ENCODE measurements around the gene LMAN1L.
A peak's percentile ranks its signal among the peaks of the same experiment; 100 is the strongest.

The LMAN1L gene

GRCh38 chr15:74850393-74850792 is 37.8 kb downstream of the LMAN1L start:
- Histone ChIP-seq H4K91ac (ENCODE audit: low read depth, low read length, poor library complexity) (no peak overlapping the region), H3K79me1 (ENCODE audit: low read depth, low read length) (no peaks in the 10 kb centered on the region), H4K8ac (ENCODE audit: low read depth, low read length) (no peak overlapping the region), H3K14ac (ENCODE audit: low read length) (no peak overlapping the region), H3K9me3 (replicated peaks in 1 of 2; ENCODE audit: control insufficient read depth in 2 of 2, insufficient read depth in 1 of 2, low read depth in 1 of 2, low read length in 2 of 2) (no peaks in the 10 kb centered on the region), H2AFZ (ENCODE audit: low read length) (no peak overlapping the region), H3K27me3 (ENCODE audit: control insufficient read depth in 3 of 3, insufficient read depth in 3 of 3, low read depth in 1 of 3, low read length in 3 of 3) (no peaks in the 10 kb centered on the region), H3K4me1 (ENCODE audit: control insufficient read depth in 2 of 2, insufficient read depth in 1 of 2, low read depth in 1 of 2, low read length in 2 of 2) (no peaks in the 10 kb centered on the region), H2BK15ac (ENCODE audit: low read length) (no peak overlapping the region), H3K4me2 (ENCODE audit: insufficient read depth, low read length, poor library complexity, severe bottlenecking) (no peak overlapping the region), H2AK5ac (ENCODE audit: low read depth, low read length) (no peak overlapping the region), H3K36me3 (replicated peaks in 1 of 2; ENCODE audit: control insufficient read depth in 2 of 2, insufficient read depth in 2 of 2, low read length in 2 of 2) (peaks cover 45 to 79% of the 10 kb centered on the region in 2 donors), H2BK120ac (ENCODE audit: low read depth, low read length) (no peak overlapping the region), H3K4me3 (ENCODE audit: low read length in 2 of 2) (no peak overlapping the region), H3K18ac (ENCODE audit: low read length) (no peak overlapping the region), H2BK12ac (ENCODE audit: low read length) (no peak overlapping the region), H3K4ac (ENCODE audit: low read length) (no peak overlapping the region), H3K9ac (ENCODE audit: low read depth, low read length, poor library complexity) (no peak overlapping the region), H3K27ac (replicated peaks; ENCODE audit: low read length) (no peak overlapping the region), H3K23ac (ENCODE audit: low read depth, low read length, poor library complexity) (no peak overlapping the region), H2BK5ac (ENCODE audit: low read length) (no peak overlapping the region)
- WGBS, 2 donors (ENCODE audit: extremely low coverage in 2 of 2, insufficient read length in 2 of 2, insufficient replicate concordance in 1 of 2), result no CpG with 5 or more reads among the region's 4 CpGs
- no peak for DNase-seq (ENCODE audit: low spot score)

- Histone ChIP-seq H3K14ac (ENCODE audit: low read length) (no peak overlapping the region), H3K23ac (ENCODE audit: low read depth, low read length, poor library complexity) (no peak overlapping the region), H3K79me1 (ENCODE audit: low read depth, low read length) (no peaks in the 10 kb centered on the region), H2BK120ac (ENCODE audit: low read depth, low read length) (no peak overlapping the region), H3K36me3 (replicated peaks in 1 of 2; ENCODE audit: control insufficient read depth in 2 of 2, insufficient read depth in 2 of 2, low read length in 2 of 2) (peaks cover 43 to 74% of the 10 kb centered on the region in 2 donors), H3K9ac (ENCODE audit: low read depth, low read length, poor library complexity) (no peak overlapping the region), H3K4me2 (ENCODE audit: insufficient read depth, low read length, poor library complexity, severe bottlenecking) (no peak overlapping the region), H3K4me3 (ENCODE audit: low read length in 2 of 2) (no peak overlapping the region), H3K4ac (ENCODE audit: low read length) (no peak overlapping the region), H3K27ac (replicated peaks; ENCODE audit: low read length) (no peak overlapping the region), H2AFZ (ENCODE audit: low read length) (no peak overlapping the region), H2AK5ac (ENCODE audit: low read depth, low read length) (no peak overlapping the region), H3K18ac (ENCODE audit: low read length) (no peak overlapping the region), H4K8ac (ENCODE audit: low read depth, low read length) (no peak overlapping the region), H3K27me3 (ENCODE audit: control insufficient read depth in 3 of 3, insufficient read depth in 3 of 3, low read depth in 1 of 3, low read length in 3 of 3) (no peaks in the 10 kb centered on the region), H2BK12ac (ENCODE audit: low read length) (no peak overlapping the region), H3K4me1 (ENCODE audit: control insufficient read depth in 2 of 2, insufficient read depth in 1 of 2, low read depth in 1 of 2, low read length in 2 of 2) (no peaks in the 10 kb centered on the region), H3K9me3 (replicated peaks in 1 of 2; ENCODE audit: control insufficient read depth in 2 of 2, insufficient read depth in 1 of 2, low read depth in 1 of 2, low read length in 2 of 2) (no peaks in the 10 kb centered on the region), H2BK5ac (ENCODE audit: low read length) (peak overlapping the region; percentile 43), H4K91ac (ENCODE audit: low read depth, low read length, poor library complexity) (no peak overlapping the region), H2BK15ac (ENCODE audit: low read length) (no peak overlapping the region)
- WGBS, 2 donors (ENCODE audit: extremely low coverage in 2 of 2, insufficient read length in 2 of 2, insufficient replicate concordance in 1 of 2), result no CpG with 5 or more reads among the region's 7 CpGs
- DNase-seq (ENCODE audit: low spot score), result no peak
These were observed 39.3 kb downstream of the LMAN1L start for GRCh38 chr15:74851960-74852359.

- no peak overlapping the region for H3K4ac ChIP-seq (ENCODE audit: low read length)
These were observed 41.9 kb downstream of the LMAN1L start for GRCh38 chr15:74854453-74855022.

GRCh38 chr15:74855857-74856256 is 43.2 kb downstream of the LMAN1L start:
- Histone ChIP-seq H2AK5ac (ENCODE audit: low read depth, low read length) (no peak overlapping the region), H2BK12ac (ENCODE audit: low read length) (no peak overlapping the region), H3K4me3 (ENCODE audit: low read length in 2 of 2) (no peak overlapping the region), H3K4me1 (ENCODE audit: control insufficient read depth in 2 of 2, insufficient read depth in 1 of 2, low read depth in 1 of 2, low read length in 2 of 2) (no peaks in the 10 kb centered on the region), H2AFZ (ENCODE audit: low read length) (no peak overlapping the region), H4K8ac (ENCODE audit: low read depth, low read length) (no peak overlapping the region), H3K27ac (replicated peaks; ENCODE audit: low read length) (no peak overlapping the region), H2BK15ac (ENCODE audit: low read length) (no peak overlapping the region), H3K14ac (ENCODE audit: low read length) (no peak overlapping the region), H3K23ac (ENCODE audit: low read depth, low read length, poor library complexity) (no peak overlapping the region), H2BK5ac (ENCODE audit: low read length) (no peak overlapping the region), H2BK120ac (ENCODE audit: low read depth, low read length) (no peak overlapping the region), H3K4ac (ENCODE audit: low read length) (no peak overlapping the region), H3K79me1 (ENCODE audit: low read depth, low read length) (no peaks in the 10 kb centered on the region), H3K4me2 (ENCODE audit: insufficient read depth, low read length, poor library complexity, severe bottlenecking) (no peak overlapping the region), H4K91ac (ENCODE audit: low read depth, low read length, poor library complexity) (no peak overlapping the region), H3K9me3 (replicated peaks in 1 of 2; ENCODE audit: control insufficient read depth in 2 of 2, insufficient read depth in 1 of 2, low read depth in 1 of 2, low read length in 2 of 2) (no peaks in the 10 kb centered on the region), H3K9ac (ENCODE audit: low read depth, low read length, poor library complexity) (peak overlapping the region; percentile 24), H3K36me3 (replicated peaks in 1 of 2; ENCODE audit: control insufficient read depth in 2 of 2, insufficient read depth in 2 of 2, low read length in 2 of 2) (peaks cover 27 to 42% of the 10 kb centered on the region in 2 donors), H3K27me3 (ENCODE audit: control insufficient read depth in 3 of 3, insufficient read depth in 3 of 3, low read depth in 1 of 3, low read length in 3 of 3) (no peaks in the 10 kb centered on the region), H3K18ac (ENCODE audit: low read length) (no peak overlapping the region)
- DNase-seq (ENCODE audit: low spot score), result no peak
- no CpG with 5 or more reads among the region's 2 CpGs for WGBS, 2 donors (ENCODE audit: extremely low coverage in 2 of 2, insufficient read length in 2 of 2, insufficient replicate concordance in 1 of 2)

More at GRCh38 chr15:74854453-74855022, 41.9 kb downstream of the LMAN1L start:
- Histone ChIP-seq H3K4me3 (ENCODE audit: low read length in 2 of 2) (no peak overlapping the region), H3K14ac (ENCODE audit: low read length) (no peak overlapping the region), H3K27ac (replicated peaks; ENCODE audit: low read length) (no peak overlapping the region), H4K91ac (ENCODE audit: low read depth, low read length, poor library complexity) (no peak overlapping the region), H3K4me2 (ENCODE audit: insufficient read depth, low read length, poor library complexity, severe bottlenecking) (no peak overlapping the region), H2BK15ac (ENCODE audit: low read length) (no peak overlapping the region), H3K9ac (ENCODE audit: low read depth, low read length, poor library complexity) (no peak overlapping the region), H4K8ac (ENCODE audit: low read depth, low read length) (no peak overlapping the region), H2BK12ac (ENCODE audit: low read length) (no peak overlapping the region), H2AFZ (ENCODE audit: low read length) (no peak overlapping the region), H3K36me3 (replicated peaks in 1 of 2; ENCODE audit: control insufficient read depth in 2 of 2, insufficient read depth in 2 of 2, low read length in 2 of 2) (peaks cover 38 to 55% of the 10 kb centered on the region in 2 donors), H3K23ac (ENCODE audit: low read depth, low read length, poor library complexity) (no peak overlapping the region), H3K9me3 (replicated peaks in 1 of 2; ENCODE audit: control insufficient read depth in 2 of 2, insufficient read depth in 1 of 2, low read depth in 1 of 2, low read length in 2 of 2) (no peaks in the 10 kb centered on the region), H3K27me3 (ENCODE audit: control insufficient read depth in 3 of 3, insufficient read depth in 3 of 3, low read depth in 1 of 3, low read length in 3 of 3) (no peaks in the 10 kb centered on the region), H3K79me1 (ENCODE audit: low read depth, low read length) (no peaks in the 10 kb centered on the region), H2BK120ac (ENCODE audit: low read depth, low read length) (no peak overlapping the region), H2BK5ac (ENCODE audit: low read length) (no peak overlapping the region), H3K4me1 (ENCODE audit: control insufficient read depth in 2 of 2, insufficient read depth in 1 of 2, low read depth in 1 of 2, low read length in 2 of 2) (no peaks in the 10 kb centered on the region), H3K18ac (ENCODE audit: low read length) (no peak overlapping the region), H2AK5ac (ENCODE audit: low read depth, low read length) (no peak overlapping the region)
- WGBS, 2 donors (ENCODE audit: extremely low coverage in 2 of 2, insufficient read length in 2 of 2, insufficient replicate concordance in 1 of 2), result no CpG with 5 or more reads among the region's 13 CpGs
- no peak for DNase-seq (ENCODE audit: low spot score)
